Fibroblast of lung (primary cell): Measurements from ENCODE around the gene F2R. TPM values are rescaled to one million over a fixed set of nuclear protein-coding genes. Genes with fewer than 3 reads are reported as not detected.
A peak's percentile ranks its signal among the peaks of the same experiment; 100 is the strongest.

ENCODE experiments used
- DNase-seq, 2 donors: peaks; one replicate each; pipeline versions ENCODE4 v3.0.0 to v3.0.0-alpha.2; 2010; ENCODE audit warnings: low read depth in 2 of 2
- H2AFZ ChIP-seq: 2 replicates; pipeline ENCODE4 v1.5.1; 2012; ENCODE audit warnings: low read length, control low read depth, inconsistent platforms
- H3K27ac ChIP-seq: 2 replicates; pipeline ENCODE4 v1.5.1; 2011; ENCODE audit warnings: low read length, control low read depth; ENCODE audit not compliant: insufficient read depth
- H3K27me3 ChIP-seq: 2 replicates; pipeline ENCODE4 v1.5.1; 2011; ENCODE audit warnings: mild to moderate bottlenecking, low read length; ENCODE audit not compliant: control insufficient read depth, insufficient read depth
- H3K36me3 ChIP-seq: 2 replicates; pipeline ENCODE4 v1.5.1; 2011; ENCODE audit warnings: low read length; ENCODE audit not compliant: control insufficient read depth, insufficient read depth
- H3K4me1 ChIP-seq: 2 replicates; pipeline ENCODE4 v1.5.1; 2011; ENCODE audit warnings: low read length; ENCODE audit not compliant: control insufficient read depth, insufficient read depth; ENCODE audit errors: extremely low read depth
- H3K4me2 ChIP-seq: 2 replicates; pipeline ENCODE4 v1.5.1; 2011; ENCODE audit warnings: low read length, control low read depth; ENCODE audit not compliant: insufficient read depth; ENCODE audit errors: extremely low read depth
- H3K4me3 ChIP-seq, 4 experiments: fragments of 200-600 bp in 1 of 4; sonication (generic) in 1 of 4; replicated peaks in 1 of 4; 2 replicates each; pipeline ENCODE4 v1.5.1; 2011 to 2016; ENCODE audit warnings: low read length in 4 of 4, low read depth in 3 of 4, mild to moderate bottlenecking in 3 of 4, control low read depth in 2 of 4, inconsistent platforms in 1 of 4, mixed read lengths in 1 of 4; ENCODE audit not compliant: insufficient read depth in 1 of 4; ENCODE audit errors: control extremely low read depth in 1 of 4
- H3K79me2 ChIP-seq: 2 replicates; pipeline ENCODE4 v1.5.1; 2012; ENCODE audit warnings: mild to moderate bottlenecking, low read length, inconsistent platforms; ENCODE audit not compliant: control insufficient read depth, insufficient read depth
- H3K9ac ChIP-seq: 2 replicates; pipeline ENCODE4 v1.5.1; 2011; ENCODE audit warnings: mild to moderate bottlenecking, low read length, control low read depth; ENCODE audit not compliant: insufficient read depth
- H3K9me3 ChIP-seq: 2 replicates; pipeline ENCODE4 v1.5.1; 2012; ENCODE audit warnings: low read depth, low read length; ENCODE audit not compliant: control insufficient read depth, insufficient read depth
- H4K20me1 ChIP-seq: 2 replicates; pipeline ENCODE4 v1.5.1; 2011; ENCODE audit warnings: low read length; ENCODE audit not compliant: control insufficient read depth, insufficient read depth; ENCODE audit errors: extremely low read depth
- EZH2 ChIP-seq: IDR thresholded peaks from 2 replicates; pipeline ENCODE4 v1.5.1; 2012; ENCODE audit warnings: low read length, control low read depth, mild to moderate bottlenecking; ENCODE audit errors: missing control alignments
- polyA plus RNA-seq, 2 donors: library from polyadenylated mRNA; depleted of rRNA in 1 of 2; stranded (reverse) in 1 of 2; unstranded in 1 of 2; fragments of >200 nt; gene quantifications; 2 replicates each; pipeline ENCODE4 v1.2.1, GENCODE V29; 2011 to 2012; ENCODE audit warnings: missing spikeins in 1 of 2
- total RNA-seq: library from RNA; depleted of rRNA; stranded (reverse); fragments of >200 nt; gene quantifications from 2 replicates; pipeline ENCODE4 v1.2.1, GENCODE V29; 2014
- TF ChIP-seq, protein P1 (sequence below), 2 donors: IDR thresholded peaks in 1 of 2; conservative IDR thresholded peaks in 1 of 2; 1 replicate in 1 of 2; 2 replicates in 1 of 2; pipeline ENCODE4 v1.5.1; 2011 to 2012; ENCODE audit warnings: low read length in 2 of 2, control low read depth in 1 of 2, inconsistent platforms in 1 of 2, low read depth in 1 of 2, mild to moderate bottlenecking in 1 of 2

F2R gene
- total and polyA plus RNA-seq, 2 donors (not counting 1 experiment from before 2014, with no cell fraction given) = 265 to 797 TPM

DNA sequence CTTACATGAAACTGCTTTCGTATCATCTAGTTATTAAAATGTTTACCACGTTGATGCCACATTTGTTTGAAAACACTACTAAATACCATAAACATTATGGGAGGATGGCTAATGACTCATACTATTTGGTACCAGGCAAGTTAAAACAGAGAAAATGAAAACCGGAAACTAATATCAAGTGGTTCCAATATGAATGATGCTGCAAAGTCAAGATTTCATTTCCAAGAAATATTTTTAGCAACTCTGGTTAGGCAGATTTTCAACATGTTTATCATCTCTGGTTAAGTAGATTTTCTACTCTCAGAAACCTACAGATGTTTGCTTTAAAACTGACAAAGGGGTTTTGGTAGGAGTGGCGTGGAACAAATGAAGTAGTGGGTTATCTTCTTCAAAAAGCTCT, 4.9 kb upstream of the F2R start:
- Histone ChIP-seq H2AFZ (no peak overlapping the region), H3K9ac (no peak overlapping the region), H3K4me3 (no peak overlapping the region), H3K36me3 (no peaks in the 10 kb centered on the region), H4K20me1 (no peaks in the 10 kb centered on the region), H3K79me2 (no peaks in the 10 kb centered on the region), H3K4me2 (no peak overlapping the region), H3K9me3 (no peaks in the 10 kb centered on the region), H3K4me1 (peaks cover 20% of the 10 kb centered on the region), H3K27me3 (no peaks in the 10 kb centered on the region), H3K27ac (peak overlapping the region; percentile 48)
- TF ChIP-seq EZH2 = no peak
- TF ChIP-seq, protein P1, sequence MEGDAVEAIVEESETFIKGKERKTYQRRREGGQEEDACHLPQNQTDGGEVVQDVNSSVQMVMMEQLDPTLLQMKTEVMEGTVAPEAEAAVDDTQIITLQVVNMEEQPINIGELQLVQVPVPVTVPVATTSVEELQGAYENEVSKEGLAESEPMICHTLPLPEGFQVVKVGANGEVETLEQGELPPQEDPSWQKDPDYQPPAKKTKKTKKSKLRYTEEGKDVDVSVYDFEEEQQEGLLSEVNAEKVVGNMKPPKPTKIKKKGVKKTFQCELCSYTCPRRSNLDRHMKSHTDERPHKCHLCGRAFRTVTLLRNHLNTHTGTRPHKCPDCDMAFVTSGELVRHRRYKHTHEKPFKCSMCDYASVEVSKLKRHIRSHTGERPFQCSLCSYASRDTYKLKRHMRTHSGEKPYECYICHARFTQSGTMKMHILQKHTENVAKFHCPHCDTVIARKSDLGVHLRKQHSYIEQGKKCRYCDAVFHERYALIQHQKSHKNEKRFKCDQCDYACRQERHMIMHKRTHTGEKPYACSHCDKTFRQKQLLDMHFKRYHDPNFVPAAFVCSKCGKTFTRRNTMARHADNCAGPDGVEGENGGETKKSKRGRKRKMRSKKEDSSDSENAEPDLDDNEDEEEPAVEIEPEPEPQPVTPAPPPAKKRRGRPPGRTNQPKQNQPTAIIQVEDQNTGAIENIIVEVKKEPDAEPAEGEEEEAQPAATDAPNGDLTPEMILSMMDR (conservative IDR thresholded peaks at IDR 0.05 in 1 of 2, IDR thresholded peaks at IDR 0.05 in 1 of 2; ENCODE audit: low read depth in 1 of 2, low read length in 2 of 2) = no peak
- DNase-seq = peak; percentile 57 to 69

DNA sequence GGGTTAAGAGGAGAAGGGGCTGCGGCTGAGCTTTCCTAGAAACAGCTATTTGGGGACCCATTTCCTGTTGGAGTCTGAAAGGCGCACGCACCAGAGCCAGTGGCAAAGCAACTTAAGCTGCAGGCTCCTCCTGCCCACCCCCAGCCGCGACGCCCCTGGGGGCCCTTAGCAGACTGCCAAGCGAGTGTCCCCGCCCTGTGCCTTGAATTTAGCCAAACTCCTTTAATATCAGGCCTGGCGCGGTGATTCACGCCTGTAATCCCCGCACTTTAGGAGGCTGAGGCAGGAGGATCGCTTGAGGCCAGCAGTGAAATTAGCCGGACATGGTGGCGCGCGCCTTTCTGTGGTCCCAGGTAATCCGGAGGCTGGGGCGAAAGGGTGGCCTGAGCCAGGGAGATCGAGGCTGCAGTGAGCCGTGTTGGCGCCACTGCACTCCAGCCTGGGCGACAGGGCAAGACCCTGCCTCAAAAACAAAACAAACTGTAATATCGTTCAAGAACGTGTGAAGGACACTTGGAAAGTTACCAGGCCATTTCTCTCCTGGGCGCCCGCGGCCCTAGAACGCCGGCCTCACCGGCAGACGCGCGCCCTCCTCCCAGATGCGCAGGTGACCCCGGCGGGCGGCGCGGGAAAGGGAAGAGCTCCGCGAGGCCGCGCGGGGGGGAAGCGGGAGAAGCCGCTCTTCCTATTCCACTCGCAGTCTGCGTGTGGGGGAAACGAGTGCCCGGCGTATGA, 1.0 kb upstream of the F2R start:
- Histone ChIP-seq H3K79me2 (peaks cover 37% of the 10 kb centered on the region), H4K20me1 (no peaks in the 10 kb centered on the region), H3K4me2 (peak overlapping the region; percentile 65), H3K4me3 (peak overlapping the region in 2 of 4 experiments; percentile 44 to 94), H2AFZ (no peak overlapping the region), H3K27me3 (no peaks in the 10 kb centered on the region), H3K27ac (peak overlapping the region; percentile 72), H3K9ac (peak overlapping the region; percentile 49), H3K36me3 (peaks cover 5% of the 10 kb centered on the region), H3K4me1 (peaks cover 7% of the 10 kb centered on the region), H3K9me3 (no peaks in the 10 kb centered on the region)
- TF ChIP-seq EZH2 = no peak
- TF ChIP-seq, protein P1 (conservative IDR thresholded peaks at IDR 0.05 in 1 of 2, IDR thresholded peaks at IDR 0.05 in 1 of 2; ENCODE audit: low read depth in 1 of 2, low read length in 2 of 2) = no peak
- DNase-seq = peak in 1 of 2 donors; percentile 24

DNA sequence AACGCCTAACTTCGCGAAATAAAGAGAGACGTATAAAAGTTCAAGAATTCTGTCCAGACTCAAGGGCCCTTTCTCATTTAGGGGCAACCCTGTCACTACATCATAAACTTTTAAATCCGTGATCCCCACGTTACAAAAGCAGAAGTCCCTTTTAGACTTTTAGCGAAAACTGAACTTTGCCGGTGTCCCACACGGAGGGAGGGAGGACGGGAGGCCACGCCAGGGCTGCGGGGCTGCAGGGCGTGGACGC, 515 bp upstream of the F2R start:
- Histone ChIP-seq H3K4me3 (peak overlapping the region in 3 of 4 experiments; percentile 19 to 94 (median 44)), H2AFZ (no peak overlapping the region), H3K27ac (peak overlapping the region; percentile 72), H4K20me1 (no peaks in the 10 kb centered on the region), H3K4me1 (peaks cover 3% of the 10 kb centered on the region), H3K36me3 (peaks cover 5% of the 10 kb centered on the region), H3K79me2 (peaks cover 42% of the 10 kb centered on the region), H3K9ac (peak overlapping the region; percentile 49), H3K4me2 (peak overlapping the region; percentile 61), H3K27me3 (no peaks in the 10 kb centered on the region), H3K9me3 (no peaks in the 10 kb centered on the region)
- no peak for DNase-seq
- TF ChIP-seq EZH2 = no peak
- TF ChIP-seq, protein P1 (conservative IDR thresholded peaks at IDR 0.05 in 1 of 2, IDR thresholded peaks at IDR 0.05 in 1 of 2; ENCODE audit: low read depth in 1 of 2, low read length in 2 of 2) = no peak
